H1 (cell line): ENCODE data around the gene SPATA31C2.

Experiments
- BCL11A ChIP-seq, 2 experiments: IDR thresholded peaks; one replicate each; pipeline ENCODE4 v1.6.1; 2011; ENCODE audit warnings: low read depth in 2 of 2, low read length in 2 of 2, mild to moderate bottlenecking in 2 of 2
- CREB1 ChIP-seq: IDR thresholded peaks from 2 replicates; pipeline ENCODE4 v1.6.1; 2012; ENCODE audit warnings: inconsistent platforms
- EGR1 ChIP-seq: IDR thresholded peaks from 2 replicates; pipeline ENCODE4 v1.6.1; 2011; ENCODE audit warnings: low read depth, low read length, borderline replicate concordance
- EP300 ChIP-seq, 2 experiments: IDR thresholded peaks; 1 replicate in 1 of 2; 2 replicates in 1 of 2; pipeline ENCODE4 v1.6.1; 2011 to 2012; ENCODE audit warnings: low read depth in 2 of 2, low read length in 2 of 2, mild to moderate bottlenecking in 2 of 2, borderline replicate concordance in 1 of 2, inconsistent platforms in 1 of 2, moderate library complexity in 1 of 2
- EZH2 ChIP-seq: fragments of 200-600 bp; sonication (generic); IDR thresholded peaks from 2 replicates; pipeline ENCODE4 v1.7.1; 2012; ENCODE audit warnings: low read depth, mild to moderate bottlenecking, moderate library complexity, low read length, inconsistent platforms; ENCODE audit not compliant: severe bottlenecking
- GTF2F1 ChIP-seq: IDR thresholded peaks from 2 replicates; pipeline ENCODE4 v1.6.1; 2012; ENCODE audit warnings: low read depth, low read length, improper control_type of control experiment, borderline replicate concordance
- JUND ChIP-seq: IDR thresholded peaks from 2 replicates; pipeline ENCODE4 v1.6.1; 2011; ENCODE audit warnings: mild to moderate bottlenecking, improper control_type of control experiment, low read length
- POLR2AphosphoS5 ChIP-seq: IDR thresholded peaks from 2 replicates; pipeline ENCODE4 v1.6.1; 2011; ENCODE audit warnings: low read depth, low read length
- SP2 ChIP-seq: IDR thresholded peaks from 2 replicates; pipeline ENCODE4 v1.6.1; 2012; ENCODE audit warnings: mild to moderate bottlenecking, low read length, inconsistent platforms
- TAF1 ChIP-seq: IDR thresholded peaks from 2 replicates; pipeline ENCODE4 v1.6.1; 2011; ENCODE audit warnings: mild to moderate bottlenecking, low read depth, low read length
- TBP ChIP-seq: IDR thresholded peaks from 2 replicates; pipeline ENCODE4 v1.6.1; 2011; ENCODE audit warnings: low read depth, low read length, improper control_type of control experiment
- TF ChIP-seq, protein P1 (sequence below), 3 experiments: IDR thresholded peaks; 1 replicate in 2 of 3; 2 replicates in 1 of 3; pipeline versions ENCODE4 v1.5.1 to v1.6.1; 2011; ENCODE audit warnings: low read length in 3 of 3, mild to moderate bottlenecking in 3 of 3, inconsistent platforms in 2 of 3, low read depth in 1 of 3, moderate library complexity in 1 of 3; ENCODE audit not compliant: insufficient read depth in 1 of 3; ENCODE audit errors: control extremely low read depth in 1 of 3
- TF ChIP-seq, protein P2 (sequence below): IDR thresholded peaks from 2 replicates; pipeline ENCODE4 v1.6.1; 2012; ENCODE audit warnings: inconsistent platforms

DNA sequence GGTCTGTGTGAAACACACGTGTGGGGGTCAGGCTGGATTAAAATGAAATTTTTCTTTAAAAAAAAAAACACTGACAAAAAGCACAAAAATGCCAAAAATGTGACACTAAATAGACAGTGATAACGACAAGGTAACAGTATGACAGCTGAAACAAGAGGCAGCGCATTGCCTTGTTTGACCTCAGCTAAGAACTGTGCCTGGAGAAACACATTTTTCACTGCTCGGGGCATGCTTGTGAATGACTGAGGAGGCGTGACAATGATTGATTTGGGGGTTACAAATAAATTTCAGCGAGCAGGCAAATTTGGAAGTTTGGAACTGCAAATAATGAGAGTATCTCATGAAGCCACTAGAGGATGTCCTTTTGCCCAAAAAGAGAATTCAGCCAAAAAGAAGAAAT, 44.2 kb upstream of the SPATA31C2 start:
- TF ChIP-seq, protein P1, sequence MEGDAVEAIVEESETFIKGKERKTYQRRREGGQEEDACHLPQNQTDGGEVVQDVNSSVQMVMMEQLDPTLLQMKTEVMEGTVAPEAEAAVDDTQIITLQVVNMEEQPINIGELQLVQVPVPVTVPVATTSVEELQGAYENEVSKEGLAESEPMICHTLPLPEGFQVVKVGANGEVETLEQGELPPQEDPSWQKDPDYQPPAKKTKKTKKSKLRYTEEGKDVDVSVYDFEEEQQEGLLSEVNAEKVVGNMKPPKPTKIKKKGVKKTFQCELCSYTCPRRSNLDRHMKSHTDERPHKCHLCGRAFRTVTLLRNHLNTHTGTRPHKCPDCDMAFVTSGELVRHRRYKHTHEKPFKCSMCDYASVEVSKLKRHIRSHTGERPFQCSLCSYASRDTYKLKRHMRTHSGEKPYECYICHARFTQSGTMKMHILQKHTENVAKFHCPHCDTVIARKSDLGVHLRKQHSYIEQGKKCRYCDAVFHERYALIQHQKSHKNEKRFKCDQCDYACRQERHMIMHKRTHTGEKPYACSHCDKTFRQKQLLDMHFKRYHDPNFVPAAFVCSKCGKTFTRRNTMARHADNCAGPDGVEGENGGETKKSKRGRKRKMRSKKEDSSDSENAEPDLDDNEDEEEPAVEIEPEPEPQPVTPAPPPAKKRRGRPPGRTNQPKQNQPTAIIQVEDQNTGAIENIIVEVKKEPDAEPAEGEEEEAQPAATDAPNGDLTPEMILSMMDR (IDR thresholded peaks at IDR 0.05; ENCODE audit: control extremely low read depth in 1 of 3, insufficient read depth in 1 of 3, low read depth in 1 of 3, low read length in 3 of 3), result no peak
- no peak for TF ChIP-seq CREB1
- no peak for TF ChIP-seq BCL11A (IDR thresholded peaks at IDR 0.05; ENCODE audit: low read depth in 2 of 2, low read length in 2 of 2)
- TF ChIP-seq TBP, result no peak
- no peak for TF ChIP-seq POLR2AphosphoS5
- no peak for TF ChIP-seq EGR1
- TF ChIP-seq EP300 (IDR thresholded peaks at IDR 0.05; ENCODE audit: borderline replicate concordance in 1 of 2, low read depth in 2 of 2, low read length in 2 of 2), result no peak
- TF ChIP-seq GTF2F1, result no peak
- TF ChIP-seq JUND, result no peak
- no peak for TF ChIP-seq TAF1
- no peak for TF ChIP-seq EZH2
- no peak for TF ChIP-seq SP2
- TF ChIP-seq, protein P2, sequence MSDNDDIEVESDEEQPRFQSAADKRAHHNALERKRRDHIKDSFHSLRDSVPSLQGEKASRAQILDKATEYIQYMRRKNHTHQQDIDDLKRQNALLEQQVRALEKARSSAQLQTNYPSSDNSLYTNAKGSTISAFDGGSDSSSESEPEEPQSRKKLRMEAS, result no peak
